K562 (cell line): Measurements from ENCODE around the gene PRR35. TPM values are rescaled to one million over a fixed set of nuclear protein-coding genes. Genes with fewer than 3 reads are reported as not detected.

Source experiments
- ARID4B ChIP-seq: sonication (generic); formaldehyde crosslinking; IDR thresholded peaks from 2 replicates; pipeline ENCODE4 v1.8.0; 2022; ENCODE audit warnings: mild to moderate bottlenecking, missing genetic modification reagents
- ATF3 ChIP-seq, 2 experiments: fragments of 450-650 bp in 1 of 2; sonication (generic) in 1 of 2; formaldehyde crosslinking in 1 of 2; IDR thresholded peaks in 1 of 2; conservative IDR thresholded peaks in 1 of 2; 2 replicates each; pipeline versions ENCODE4 v1.6.1 to v1.8.1; 2016 to 2023; ENCODE audit warnings: mild to moderate bottlenecking in 2 of 2, moderate library complexity in 2 of 2, inconsistent platforms in 1 of 2, missing genetic modification reagents in 1 of 2
- CREM ChIP-seq: IDR thresholded peaks from 2 replicates; pipeline ENCODE4 v1.6.1; 2014; ENCODE audit warnings: antibody characterized with exemption, low read depth
- FOS ChIP-seq: IDR thresholded peaks from 3 replicates; pipeline ENCODE4 v1.6.1; 2011; ENCODE audit not compliant: insufficient read length; ENCODE audit errors: extremely low read depth
- IRF1 ChIP-seq: sonication (generic); formaldehyde crosslinking; IDR thresholded peaks from 2 replicates; pipeline ENCODE4 v1.8.0; 2022; ENCODE audit warnings: missing genetic modification reagents, mild to moderate bottlenecking, borderline replicate concordance
- KLF10 ChIP-seq: fragments of 250-450 bp; sonication (Bioruptor Pico); IDR thresholded peaks from 2 replicates; pipeline ENCODE4 v1.6.1; 2021; ENCODE audit warnings: matching md5 sums
- KLF6 ChIP-seq: fragments of 250-450 bp; sonication (Bioruptor Pico); IDR thresholded peaks from 2 replicates; pipeline ENCODE4 v1.4.0; 2020; ENCODE audit warnings: mild to moderate bottlenecking, moderate library complexity, borderline replicate concordance
- MTA2 ChIP-seq: fragments of 450-650 bp; IDR thresholded peaks from 2 replicates; pipeline ENCODE4 v1.6.1; 2016; ENCODE audit warnings: low read depth
- NFXL1 ChIP-seq: fragments of 450-650 bp; formaldehyde crosslinking; IDR thresholded peaks from 2 replicates; pipeline ENCODE4 v1.4.0; 2021; ENCODE audit warnings: mild to moderate bottlenecking
- NKRF ChIP-seq: fragments of 450-650 bp; IDR thresholded peaks from 2 replicates; pipeline ENCODE4 v1.6.1; 2016; ENCODE audit warnings: borderline replicate concordance
- PHF8 ChIP-seq: fragments of 200-600 bp; sonication (generic); IDR thresholded peaks from 2 replicates; pipeline ENCODE4 v1.6.1; 2012; ENCODE audit warnings: mixed run types, mild to moderate bottlenecking, inconsistent platforms, low read length, moderate library complexity, borderline replicate concordance
- POLR2AphosphoS5 ChIP-seq: IDR thresholded peaks from 2 replicates; pipeline ENCODE4 v1.6.1; 2011; ENCODE audit warnings: mild to moderate bottlenecking, low read depth, low read length, moderate library complexity; ENCODE audit not compliant: control insufficient read depth, insufficient read depth
- PURB ChIP-seq: sonication (generic); formaldehyde crosslinking; IDR thresholded peaks from 2 replicates; pipeline ENCODE4 v1.9.0; 2021; ENCODE audit warnings: low read depth, mild to moderate bottlenecking, missing genetic modification reagents
- RBM15 ChIP-seq: fragments of 200-400 bp; formaldehyde crosslinking; IDR thresholded peaks from 2 replicates; pipeline ENCODE4 v1.6.1; 2018; ENCODE audit warnings: mild to moderate bottlenecking, low read length, moderate library complexity; ENCODE audit not compliant: insufficient read depth
- RNF2 ChIP-seq: sonication (generic); IDR thresholded peaks from 2 replicates; pipeline ENCODE4 v1.6.1; 2016
- SUPT5H ChIP-seq: fragments of 450-650 bp; IDR thresholded peaks from 2 replicates; pipeline ENCODE4 v1.6.1; 2016
- ZNF444 ChIP-seq: fragments of 250-450 bp; sonication (Bioruptor Pico); IDR thresholded peaks from 2 replicates; pipeline ENCODE4 v1.4.0; 2020; ENCODE audit warnings: mild to moderate bottlenecking, moderate library complexity
- ZNF561 ChIP-seq: fragments of 450-650 bp; formaldehyde crosslinking; conservative IDR thresholded peaks from 2 replicates; pipeline ENCODE4 v1.4.0; 2020; ENCODE audit warnings: mild to moderate bottlenecking, moderate library complexity
- ZSCAN32 ChIP-seq: fragments of 450-650 bp; formaldehyde crosslinking; IDR thresholded peaks from 2 replicates; pipeline ENCODE4 v1.4.0; 2020; ENCODE audit warnings: mild to moderate bottlenecking, moderate library complexity
- polyA plus RNA-seq, 8 experiments: library from polyadenylated mRNA; depleted of rRNA in 4 of 8; stranded (reverse) in 5 of 8; unstranded in 3 of 8; fragments of >200 nt; fragmentation: Nextera tagmentation in 2 of 8; fragmentation: Illumina TruSeq in 1 of 8; extraction: Ambion mirVana in 2 of 8; extraction: Trizol in 1 of 8; gene quantifications; 2 replicates each; pipeline versions ENCODE4 v1.2.1 to v1.2.3, GENCODE V29; 2011 to 2014; ENCODE audit warnings: inconsistent platforms in 1 of 8, missing spikeins in 1 of 8
- total RNA-seq, 7 experiments: library from RNA; depleted of rRNA in 6 of 7; stranded (reverse); fragments of >200 nt in 6 of 7; fragmentation: Illumina TruSeq in 2 of 7; extraction: Trizol in 2 of 7; gene quantifications; 2 replicates each; pipeline versions ENCODE4 v1.2.1 to v1.2.3, GENCODE V29; 2011 to 2021; ENCODE audit warnings: low replicate concordance in 1 of 7

PRR35 gene
- total and polyA plus RNA-seq, 9 of the 15 experiments (the other 6 are each of a cell fraction or from before 2014, with no cell fraction given), result 0.17 to 0.45 (median 0.21) TPM; not detected in 5

GRCh38 chr16:528111-529011 lies 31.8 kb upstream of the PRR35 start (continued):
- TF ChIP-seq NKRF (peak; percentile 63; the same call in 1 of the 2 replicates), POLR2AphosphoS5 (peak; percentile 61; the same call in 1 of the 2 replicates), RNF2 (no peak), IRF1 (CRISPR knock-in tag) (peak; percentile 35; the same call in 1 of the 2 replicates), ZNF444 (no peak), NFXL1 (CRISPR knock-in tag) (no peak), CREM (peak; percentile 40; the same call in 1 of the 2 replicates), MTA2 (no peak), ZNF561 (CRISPR knock-in tag) (no peak), KLF10 (CRISPR knock-in tag) (no peak), SUPT5H (peak; percentile 71), ZSCAN32 (CRISPR knock-in tag) (no peak), RBM15 (no peak), FOS (peak; percentile 15), ARID4B (CRISPR knock-in tag) (peak; percentile 75), PURB (no peak), KLF6 (CRISPR knock-in tag) (no peak), ATF3 (IDR thresholded peaks at IDR 0.05) (peak; percentile 76), ATF3 (CRISPR knock-in tag; conservative IDR thresholded peaks at IDR 0.05) (no peak), PHF8 (peak; percentile 30; the same call in 1 of the 2 replicates)
